GM04503 (cell line): Measurements from ENCODE around the gene VTN.

Source experiments
- DNase-seq: peaks from one replicate; pipeline ENCODE4 v3.0.0-alpha.2; 2012; ENCODE audit warnings: low read depth

The VTN gene

GRCh38 chr17:28368915-28369683, 1.0 kb downstream of the VTN start:
- DNase-seq = no peak

- DNase-seq = no peak
These were observed 1.7 kb downstream of the VTN start for GRCh38 chr17:28368306-28368831.

- DNase-seq = no peak
These were observed 2.3 kb downstream of the VTN start for GRCh38 chr17:28367641-28368305.

GRCh38 chr17:28366605-28367004, 3.5 kb downstream of the VTN start:
- DNase-seq = no peak

GRCh38 chr17:28365487-28365886, 4.6 kb downstream of the VTN start:
- DNase-seq = no peak

- DNase-seq = no peak
These were observed 5.3 kb downstream of the VTN start, which contains the start of gene SEBOX for GRCh38 chr17:28364665-28365363. TSS of gene SEBOX (minus strand) at chr17:28365199. CDS start at chr17:28365151, 48 bp downstream.

- no peak for DNase-seq
These were observed 6.1 kb downstream of the VTN start for GRCh38 chr17:28363776-28364650.

GRCh38 chr17:28363186-28363585, 6.9 kb downstream of the VTN start:
- DNase-seq = no peak

- DNase-seq = no peak
These were observed 12.3 kb downstream of the VTN start for GRCh38 chr17:28357901-28358197.

GRCh38 chr17:28357061-28357900, 12.8 kb downstream of the VTN start, which contains the start of gene POLDIP2:
TSS of gene POLDIP2 (minus strand) at chr17:28357527. CDS start at chr17:28357448, 79 bp downstream.
- DNase-seq = peak; percentile 66

GRCh38 chr17:28350271-28350670, 19.8 kb downstream of the VTN start:
- no peak for DNase-seq

- DNase-seq = no peak
These were observed 21.1 kb downstream of the VTN start for GRCh38 chr17:28348979-28349378.

GRCh38 chr17:28347261-28347891, 22.7 kb downstream of the VTN start:
- peak; percentile 84 for DNase-seq

GRCh38 chr17:28346746-28347246, 23.3 kb downstream of the VTN start:
- DNase-seq = no peak

GRCh38 chr17:28346199-28346580, 23.9 kb downstream of the VTN start:
- DNase-seq = no peak

GRCh38 chr17:28345419-28346198, 24.5 kb downstream of the VTN start:
- no peak for DNase-seq

GRCh38 chr17:28344435-28344901, 25.6 kb downstream of the VTN start:
- DNase-seq = no peak

- no peak for DNase-seq
These were observed 26.1 kb downstream of the VTN start for GRCh38 chr17:28344011-28344410.

GRCh38 chr17:28343491-28343932, 26.6 kb downstream of the VTN start:
- no peak for DNase-seq
